ENCODE results near the gene ACTR5. TPM values are rescaled to one million over a fixed set of nuclear protein-coding genes. Genes with fewer than 3 reads are reported as not detected.

Gene ACTR5
- total RNA-seq, 4 donors from 2014 or later, result 7.2 to 21.3 (median 11.4) TPM

- intact Hi-C loops (cut with DNase I; ENCODE audit: low total_unique reads), result no loop called here
Measured at GRCh38 chr20:38724626-38725147, 23.6 kb upstream of the ACTR5 start.

GRCh38 chr20:38725148-38725901 lies 22.9 kb upstream of the ACTR5 start:
- peaks cover 0 to 11% (median 5%) of the 10 kb centered on the region in 4 donors for H3K4me1 ChIP-seq
- no peak overlapping the region for H3K4me3 ChIP-seq
- TF ChIP-seq POLR2AphosphoS5 (IDR thresholded peaks at IDR 0.05), result no peak
- TF ChIP-seq EP300 (IDR thresholded peaks at IDR 0.05; ENCODE audit: low read depth), result no peak
- no peak for TF ChIP-seq CTCF (IDR thresholded peaks at IDR 0.05)
- no peak for TF ChIP-seq POLR2A (IDR thresholded peaks at IDR 0.05)
- intact Hi-C loops (cut with DNase I; ENCODE audit: low total_unique reads), result no loop called here
- no peak overlapping the region for H3K27ac ChIP-seq
- no peaks in the 10 kb centered on the region for H3K36me3 ChIP-seq
- 0 to 10% methylated on average over 13 to 31 of the region's 35 CpGs for WGBS, 2 donors (ENCODE audit: low coverage in 1 of 2)
- peaks cover 100% of the 10 kb centered on the region for H3K27me3 ChIP-seq
- H3K9me3 ChIP-seq, result no peaks in the 10 kb centered on the region
- DNase-seq, result no peak
- in situ Hi-C loops (cut with MboI; ENCODE audit: low pct_ligation_motif_present in 1 of 4, low pct_unique_long_range_greater_than_20kb in 1 of 4, low sequenced_read_pairs in 3 of 4), result no loop called here

More at GRCh38 chr20:38724626-38725147, 23.6 kb upstream of the ACTR5 start:
- in situ Hi-C loops (cut with MboI; ENCODE audit: low pct_ligation_motif_present in 1 of 4, low pct_unique_long_range_greater_than_20kb in 1 of 4, low sequenced_read_pairs in 3 of 4), result no loop called here
- H3K9me3 ChIP-seq, result no peaks in the 10 kb centered on the region
- H3K27ac ChIP-seq, result no peak overlapping the region
- H3K4me1 ChIP-seq, result peaks cover 0 to 11% (median 4%) of the 10 kb centered on the region in 4 donors
- TF ChIP-seq EP300 (IDR thresholded peaks at IDR 0.05; ENCODE audit: low read depth) (no peak), CTCF (IDR thresholded peaks at IDR 0.05) (no peak), POLR2A (IDR thresholded peaks at IDR 0.05) (no peak), POLR2AphosphoS5 (IDR thresholded peaks at IDR 0.05) (no peak)
- peaks cover 100% of the 10 kb centered on the region for H3K27me3 ChIP-seq
- DNase-seq, result no peak
- H3K36me3 ChIP-seq, result no peaks in the 10 kb centered on the region
- 26% methylated on average over 46 of the region's 46 CpGs; no CpG with 5 or more reads in 1 of the 2 donors for WGBS, 2 donors (ENCODE audit: low coverage in 1 of 2)
- H3K4me3 ChIP-seq, result no peak overlapping the region

- intact Hi-C loops (cut with DNase I; ENCODE audit: low total_unique reads) (no loop called here), in situ Hi-C loops (cut with MboI; ENCODE audit: low pct_ligation_motif_present in 1 of 4, low pct_unique_long_range_greater_than_20kb in 1 of 4, low sequenced_read_pairs in 3 of 4) (no loop called here)
- peak; percentile 29 for DNase-seq
- TF ChIP-seq EP300 (IDR thresholded peaks at IDR 0.05; ENCODE audit: low read depth) (no peak), POLR2A (IDR thresholded peaks at IDR 0.05) (no peak), POLR2AphosphoS5 (IDR thresholded peaks at IDR 0.05) (no peak), CTCF (IDR thresholded peaks at IDR 0.05) (peak in 2 of 5 experiments; percentile 10 to 24)
- no peak overlapping the region for H3K27ac ChIP-seq
- H3K4me1 ChIP-seq, result peaks cover 1 to 18% (median 12%) of the 10 kb centered on the region in 4 donors
- H3K4me3 ChIP-seq, result no peak overlapping the region
- WGBS, 2 donors (ENCODE audit: low coverage in 1 of 2), result 27 to 35% methylated on average over 10 to 44 of the region's 53 CpGs
- H3K27me3 ChIP-seq, result peaks cover 100% of the 10 kb centered on the region
- no peaks in the 10 kb centered on the region for H3K9me3 ChIP-seq
- no peaks in the 10 kb centered on the region for H3K36me3 ChIP-seq
Measured at GRCh38 chr20:38725931-38726803, 22.1 kb upstream of the ACTR5 start.
